NCI-H345 treated with DMSO at 0.1 percent for 48 hours (cell line): Measurements from ENCODE around the gene PGAM2.
"Not testable (repeated sequence)": the region's sequence is repeated elsewhere in the genome, so short reads cannot be mapped to it uniquely, and the experiment has no call there.

Source experiments
- DNase-seq: peaks from one replicate; lab custom pipeline; 2025; ENCODE audit not compliant: unreplicated experiment; lab: John Stamatoyannopoulos, UW

The PGAM2 gene

DNA sequence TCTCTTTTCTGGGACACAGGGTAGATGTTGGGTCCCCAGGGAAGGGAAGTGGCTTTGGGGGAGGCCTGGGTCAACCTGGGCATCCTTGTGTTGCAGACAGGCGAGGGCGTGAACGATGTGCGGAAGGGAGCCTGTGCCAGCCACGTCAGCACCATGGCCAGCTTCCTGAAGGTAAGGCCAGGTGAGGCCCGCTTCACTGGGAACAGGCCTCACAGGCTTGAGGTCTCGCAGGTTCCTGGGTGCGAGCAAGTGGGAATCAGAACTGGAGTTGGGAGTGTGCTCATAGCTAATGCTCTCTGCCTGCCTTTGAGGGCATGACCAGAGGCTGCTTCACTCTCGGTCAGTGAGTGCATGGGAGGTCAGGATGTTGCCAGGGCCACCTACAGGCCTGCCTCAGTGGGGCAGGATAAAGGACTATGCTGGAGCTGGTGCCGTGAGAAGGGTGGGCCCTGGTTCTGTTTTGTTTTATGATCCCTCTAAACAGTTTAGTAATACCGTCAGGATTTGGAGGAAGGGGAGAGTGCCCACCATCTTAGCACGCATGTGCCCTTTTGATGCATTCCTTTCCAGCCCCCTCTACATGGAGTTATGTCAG lies 12.5 kb downstream of the PGAM2 start:
- DNase-seq: no peak

DNA sequence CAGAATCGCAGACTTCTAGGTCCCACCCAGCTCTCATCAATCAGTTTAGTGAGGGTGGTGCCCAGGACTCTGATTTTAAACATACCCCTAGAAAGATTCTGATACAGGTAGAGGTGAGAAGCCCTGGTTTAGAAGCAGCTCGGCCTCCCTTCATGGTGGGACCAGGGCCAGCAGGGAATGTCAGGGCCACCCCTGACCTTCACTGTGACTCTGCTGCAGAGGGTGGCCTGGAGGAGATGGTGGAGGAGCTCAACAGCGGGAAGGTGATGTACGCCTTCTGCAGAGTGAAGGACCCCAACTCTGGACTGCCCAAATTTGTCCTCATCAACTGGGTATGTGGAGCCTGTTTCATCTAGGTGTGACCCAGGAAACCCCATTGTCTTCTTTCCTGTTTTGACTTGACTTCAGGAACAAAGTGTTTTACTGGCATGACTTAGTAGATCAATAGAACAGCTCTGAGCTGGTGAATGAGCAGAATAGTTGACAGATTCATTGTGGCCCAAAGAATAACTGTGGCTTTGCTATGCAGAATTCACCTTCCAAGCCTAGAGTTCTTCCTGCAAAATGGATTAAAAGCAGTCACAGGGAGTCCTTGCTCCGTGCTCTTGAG lies 13.7 kb downstream of the PGAM2 start:
- no peak for DNase-seq

DNA sequence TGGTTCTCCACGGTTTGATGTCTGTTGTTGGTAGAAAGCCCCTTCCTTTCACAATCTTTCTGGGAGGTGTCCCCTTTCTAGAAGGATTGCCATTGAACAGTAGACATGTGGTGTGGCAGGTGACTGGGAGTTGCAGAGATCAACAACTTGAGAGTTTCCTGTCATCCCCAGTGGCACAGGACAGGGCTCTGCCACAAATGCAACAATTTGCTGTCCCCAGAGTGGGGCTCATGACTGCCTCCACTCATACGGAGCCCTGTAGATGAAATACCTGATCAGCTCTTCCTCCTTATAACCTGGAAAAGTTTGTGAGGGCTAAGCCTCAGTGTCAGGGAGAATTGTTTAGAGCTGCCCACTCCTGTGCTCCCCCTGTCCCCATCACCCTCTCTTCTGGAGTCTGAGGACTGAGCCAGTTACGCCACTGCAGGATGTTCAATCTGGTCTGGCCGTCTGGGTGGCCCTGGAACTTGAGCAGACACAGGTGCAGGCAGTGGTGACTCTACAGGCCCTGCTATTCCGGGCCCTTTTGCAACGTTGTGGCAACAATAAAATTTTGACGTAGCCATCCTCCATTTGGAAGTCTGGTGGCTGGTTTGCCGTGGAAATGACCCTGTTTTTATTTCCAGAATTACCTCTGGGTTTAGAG lies 14.3 kb downstream of the PGAM2 start:
- no peak for DNase-seq

DNA sequence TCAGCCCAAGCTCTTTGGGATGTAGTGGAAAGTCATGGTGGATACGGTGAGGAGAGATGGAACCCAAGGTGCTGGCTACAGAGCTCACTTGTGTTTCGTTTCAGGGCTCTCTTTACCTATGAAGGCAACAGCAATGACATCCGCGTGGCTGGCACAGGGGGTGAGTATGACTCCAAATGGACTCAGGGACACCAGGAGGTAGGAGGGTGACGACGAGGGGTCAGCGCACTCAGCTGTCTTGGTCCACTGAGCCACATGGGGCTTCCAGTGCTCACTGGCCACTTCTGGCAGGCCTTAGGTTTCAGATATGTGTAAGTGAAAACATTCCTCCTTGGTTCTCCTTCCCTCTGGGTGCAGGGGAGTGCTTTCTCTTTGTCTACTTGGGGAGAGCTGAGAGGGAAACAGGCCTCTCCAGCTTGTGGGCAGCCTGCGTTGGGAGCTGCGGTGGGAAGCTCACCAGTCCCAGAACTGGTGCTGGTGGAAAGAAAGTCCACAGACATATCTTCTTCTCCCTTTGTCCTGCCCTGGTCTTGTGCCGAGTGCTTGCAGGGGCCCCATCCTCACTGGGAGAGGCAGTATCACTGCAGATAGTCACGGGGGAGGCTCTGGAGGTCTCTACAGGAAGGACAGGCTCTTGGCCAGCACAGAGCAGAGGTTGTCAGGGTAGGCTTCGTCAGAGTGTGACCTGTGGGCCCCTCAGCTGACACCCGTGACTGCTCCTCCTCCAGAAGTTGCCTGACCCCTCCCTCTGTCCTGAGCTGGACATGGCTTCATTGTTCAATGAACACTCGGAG lies 15.0 kb downstream of the PGAM2 start:
- no peak for DNase-seq

DNA sequence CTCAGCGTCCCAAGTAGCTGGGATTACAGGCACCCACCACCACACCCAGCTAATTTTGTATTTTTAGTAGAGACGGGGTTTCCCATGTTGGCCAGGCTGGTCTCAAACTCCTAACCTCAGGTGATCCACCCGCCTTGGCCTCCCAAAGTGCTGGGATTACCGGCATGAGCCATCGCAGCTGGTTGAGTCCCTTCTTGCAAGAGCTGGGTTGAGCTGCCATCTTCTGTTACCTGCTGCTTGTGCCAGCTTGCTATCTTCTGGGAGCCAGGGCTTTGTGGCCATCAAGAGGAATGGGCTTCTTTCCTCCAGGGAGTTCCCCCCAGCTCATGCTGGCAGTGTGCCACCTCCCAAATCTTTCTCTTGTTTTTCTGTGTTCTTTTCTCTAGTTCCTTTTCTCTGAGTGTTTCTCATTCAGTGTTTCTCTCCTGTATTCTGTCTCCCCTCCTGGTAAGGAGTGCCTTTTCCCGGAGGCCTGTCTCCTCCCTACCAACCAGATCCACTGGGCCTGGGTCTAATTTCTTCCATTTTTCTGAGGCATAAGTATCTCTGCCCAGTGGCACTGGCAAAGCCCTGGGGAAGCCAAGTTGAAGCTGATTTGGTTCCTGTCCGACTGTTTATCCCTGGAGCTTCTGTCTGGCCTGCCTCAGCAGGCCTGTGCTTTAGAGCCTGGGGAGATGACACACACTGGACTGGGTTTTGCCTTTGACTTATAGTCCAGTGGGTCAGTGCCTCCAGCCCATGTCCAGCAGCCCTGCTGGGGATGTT lies 17.2 kb downstream of the PGAM2 start:
- DNase-seq: no peak

DNA sequence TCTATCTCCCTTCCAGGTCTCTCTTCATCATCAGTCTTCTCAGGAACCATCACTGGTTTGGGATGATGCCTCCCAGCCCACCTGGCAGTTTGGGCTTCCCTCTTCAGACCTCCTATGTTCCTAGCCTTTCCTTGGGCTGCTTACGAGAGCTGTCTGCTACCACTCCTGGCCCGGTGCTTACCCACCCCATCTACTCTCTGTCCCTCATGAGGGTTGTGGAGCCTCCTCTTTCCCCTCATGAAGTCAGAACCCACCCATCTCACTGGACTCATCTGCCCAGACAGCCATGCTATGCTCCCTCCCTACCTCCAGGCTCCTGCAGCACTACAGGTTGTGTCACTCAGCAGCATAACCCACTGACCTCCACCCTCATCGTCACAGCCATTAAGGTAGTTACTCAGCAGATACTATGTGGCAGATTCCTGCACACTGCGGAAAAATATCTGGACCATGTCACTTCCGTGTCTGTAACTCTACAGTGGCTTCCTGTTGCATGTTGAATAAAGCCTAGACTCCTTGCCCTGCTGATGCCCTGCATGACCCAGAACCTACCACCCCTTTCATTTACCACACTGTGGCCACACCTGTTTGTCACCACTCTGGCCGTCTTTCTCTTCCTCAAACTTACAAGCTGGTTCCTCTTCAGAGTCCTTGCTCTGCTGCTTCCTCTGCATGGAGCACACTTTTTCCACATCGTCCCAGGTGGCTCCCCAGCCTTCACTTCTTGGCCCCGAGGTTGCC lies 18.9 kb downstream of the PGAM2 start:
- no peak for DNase-seq

DNA sequence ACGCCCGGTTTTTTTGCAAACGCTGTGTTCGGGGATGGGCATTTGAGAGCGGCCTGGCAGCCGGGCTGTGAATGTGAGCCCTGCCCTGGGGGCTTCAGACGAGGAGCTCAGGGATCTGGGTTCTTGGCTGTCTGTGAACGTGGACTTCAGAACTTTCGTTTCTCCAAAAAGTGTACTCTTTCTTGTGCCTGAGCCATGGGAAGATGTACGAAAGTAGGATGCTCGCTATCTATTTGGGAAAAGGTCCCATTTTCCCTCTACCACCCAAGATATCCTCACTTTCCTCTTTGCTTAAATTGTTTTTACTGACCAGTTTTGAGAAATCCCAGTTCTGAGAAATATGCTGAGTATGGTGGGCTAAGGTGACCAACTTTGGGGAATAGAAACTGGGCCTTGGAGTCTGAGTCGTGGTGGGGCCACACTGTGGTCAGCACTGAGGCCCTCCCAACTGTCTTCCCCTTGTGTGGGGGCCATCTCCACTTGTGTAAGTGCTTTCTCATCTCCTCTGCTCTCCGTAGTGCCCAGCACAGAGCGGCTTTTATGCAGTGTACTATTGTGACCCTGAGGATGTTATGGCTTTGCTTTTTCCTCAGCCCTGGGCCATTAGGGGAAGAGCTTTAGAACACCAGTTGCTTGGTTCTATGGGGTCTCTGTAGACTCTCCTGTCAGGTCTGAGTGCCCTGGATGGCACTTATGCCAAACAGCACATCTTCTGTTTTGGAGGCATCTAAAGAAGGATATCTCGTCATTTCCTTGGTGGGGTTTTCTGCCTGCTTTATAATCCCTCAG lies 19.9 kb downstream of the PGAM2 start:
- no peak for DNase-seq

DNA sequence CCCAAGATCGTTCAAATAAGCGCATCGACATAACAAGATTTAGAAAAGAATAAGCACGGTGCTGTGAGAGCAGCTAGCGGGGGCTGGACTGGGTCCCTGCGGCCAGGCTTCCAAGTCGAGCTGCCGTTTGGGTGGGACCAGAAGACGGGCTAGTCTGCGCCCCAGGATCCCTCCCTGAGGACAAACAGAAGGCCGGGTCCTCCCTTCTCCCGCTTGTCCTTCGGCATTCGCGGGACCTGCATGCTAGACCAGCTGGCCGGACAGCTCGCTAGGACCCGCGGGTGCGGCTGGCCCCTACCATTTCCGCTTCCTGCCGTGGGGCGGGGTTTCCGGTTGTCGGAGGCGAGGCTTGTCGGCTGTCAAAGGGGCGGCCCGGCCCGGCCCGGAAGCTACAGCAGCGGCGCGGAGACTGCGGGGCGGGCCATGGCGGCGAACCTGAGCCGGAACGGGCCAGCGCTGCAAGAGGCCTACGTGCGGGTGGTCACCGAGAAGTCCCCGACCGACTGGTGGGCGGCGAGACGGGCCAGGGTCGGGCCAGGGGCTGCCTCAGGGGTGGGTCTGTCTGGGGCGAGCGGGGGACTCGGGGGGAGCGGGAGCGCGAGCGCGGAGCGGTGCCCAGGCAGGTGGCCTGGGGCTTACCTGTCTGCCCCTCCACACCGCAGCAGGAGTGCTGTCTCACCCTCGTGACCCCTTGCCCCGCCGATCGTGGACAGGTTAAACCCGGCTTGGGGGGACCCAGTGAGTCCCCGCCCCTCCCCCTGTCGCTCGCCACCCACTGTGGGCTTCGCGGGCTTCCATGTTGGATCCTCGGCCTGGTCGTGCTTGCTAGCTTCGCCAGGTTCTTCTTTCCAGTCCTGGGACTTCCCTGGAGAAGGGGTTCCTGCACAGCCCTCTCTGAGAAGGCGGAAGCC lies 20.8 kb downstream of the PGAM2 start, which contains the start of gene DBNL:
Gene DBNL (plus strand): TSS at position 388 of the 911 bp plus-strand sequence. CDS start 36 bp downstream, at position 424.
- peak; percentile 88 for DNase-seq

DNA sequence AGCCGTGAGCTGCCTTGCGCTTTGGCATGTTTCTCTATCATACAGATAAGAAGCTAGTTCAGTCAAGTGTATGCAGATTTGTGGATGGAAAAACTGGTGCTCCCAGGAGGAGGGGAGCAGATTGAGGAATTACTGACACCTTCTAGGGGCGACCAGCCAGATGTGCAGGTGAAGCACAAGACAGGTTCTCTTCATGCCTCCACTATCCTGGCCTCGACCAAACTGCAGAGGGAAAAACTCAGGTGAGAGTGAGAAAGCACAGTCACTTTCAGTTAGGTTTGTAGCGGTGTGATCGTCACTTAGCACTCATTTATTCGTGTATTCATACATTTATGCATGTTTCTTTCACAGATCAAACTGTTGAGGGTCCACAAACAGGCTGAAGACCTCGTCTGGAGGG lies 21.5 kb downstream of the PGAM2 start:
- no peak for DNase-seq

DNA sequence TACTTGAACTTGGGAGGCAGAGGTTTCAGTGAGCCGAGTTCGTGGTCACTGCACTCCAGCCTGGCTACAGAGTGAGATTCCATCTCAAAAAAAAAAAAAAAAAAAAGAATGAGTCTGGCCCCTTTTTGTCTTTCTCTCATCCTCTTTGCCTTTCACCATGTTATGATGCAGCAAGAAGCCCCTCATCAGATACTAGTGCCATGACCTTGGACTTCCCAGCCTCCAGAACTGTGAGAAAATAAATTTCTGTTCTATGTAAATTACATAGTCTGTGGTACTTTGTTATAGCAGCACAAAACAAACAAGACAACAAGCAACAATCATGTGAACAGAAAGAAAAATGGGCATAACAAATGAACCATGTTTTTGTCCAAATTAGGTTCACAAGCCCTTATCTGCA lies 23.1 kb downstream of the PGAM2 start:
- DNase-seq: no peak

DNA sequence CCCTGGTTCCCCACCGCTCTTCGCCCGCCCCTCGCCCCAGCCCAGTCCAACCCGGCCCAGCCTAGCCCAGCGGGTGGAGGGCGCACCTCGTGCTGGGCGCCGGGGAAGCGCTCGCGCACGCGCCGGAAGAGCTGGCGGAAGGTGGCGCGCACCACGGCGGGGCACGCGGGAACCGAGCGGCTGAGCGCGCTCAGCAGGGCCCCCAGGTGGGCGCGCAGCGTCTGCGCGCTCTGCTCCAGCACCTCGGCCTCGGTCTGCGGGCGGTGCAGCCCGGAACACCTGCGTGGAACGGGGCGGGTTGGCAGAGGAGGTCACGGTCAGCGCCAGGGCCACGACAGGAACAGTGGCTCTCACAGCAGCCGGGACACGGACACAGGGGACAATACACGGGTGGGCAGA lies 24.9 kb downstream of the PGAM2 start:
- DNase-seq: not testable (repeated sequence)

DNA sequence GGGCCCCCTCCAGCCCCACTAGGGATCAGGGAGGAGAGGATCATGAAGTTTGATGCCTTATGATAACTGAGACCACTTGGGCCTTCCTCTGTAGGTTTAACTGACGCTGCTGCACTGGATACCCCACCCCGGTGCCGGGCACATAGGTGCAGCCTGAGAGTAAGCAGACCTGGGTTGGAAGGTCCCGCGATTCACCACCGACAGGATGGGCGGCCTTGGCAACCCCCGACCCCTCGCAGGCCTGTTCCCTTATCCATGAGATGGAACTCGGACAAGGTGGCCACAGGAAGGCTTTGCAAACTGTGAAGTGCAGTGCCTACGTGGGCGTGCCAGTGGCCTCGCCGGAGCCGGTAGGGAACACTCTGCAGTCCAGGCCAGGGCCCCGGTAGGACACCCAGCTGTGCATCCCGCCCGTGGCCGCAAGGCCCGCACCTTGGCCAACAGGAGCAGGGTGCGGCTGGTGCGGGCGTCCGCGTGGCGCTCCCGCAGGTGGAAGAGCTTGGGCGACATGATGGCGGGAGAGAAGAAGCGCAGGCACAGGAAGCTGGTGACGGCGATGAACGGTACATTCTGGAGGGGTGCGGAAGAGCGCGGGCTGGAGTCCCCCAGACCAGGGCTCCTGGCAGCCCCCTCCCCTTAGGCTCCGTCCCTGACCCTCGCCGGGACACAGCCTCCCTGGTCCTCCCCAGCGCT lies 25.4 kb downstream of the PGAM2 start:
- not testable (repeated sequence) for DNase-seq

DNA sequence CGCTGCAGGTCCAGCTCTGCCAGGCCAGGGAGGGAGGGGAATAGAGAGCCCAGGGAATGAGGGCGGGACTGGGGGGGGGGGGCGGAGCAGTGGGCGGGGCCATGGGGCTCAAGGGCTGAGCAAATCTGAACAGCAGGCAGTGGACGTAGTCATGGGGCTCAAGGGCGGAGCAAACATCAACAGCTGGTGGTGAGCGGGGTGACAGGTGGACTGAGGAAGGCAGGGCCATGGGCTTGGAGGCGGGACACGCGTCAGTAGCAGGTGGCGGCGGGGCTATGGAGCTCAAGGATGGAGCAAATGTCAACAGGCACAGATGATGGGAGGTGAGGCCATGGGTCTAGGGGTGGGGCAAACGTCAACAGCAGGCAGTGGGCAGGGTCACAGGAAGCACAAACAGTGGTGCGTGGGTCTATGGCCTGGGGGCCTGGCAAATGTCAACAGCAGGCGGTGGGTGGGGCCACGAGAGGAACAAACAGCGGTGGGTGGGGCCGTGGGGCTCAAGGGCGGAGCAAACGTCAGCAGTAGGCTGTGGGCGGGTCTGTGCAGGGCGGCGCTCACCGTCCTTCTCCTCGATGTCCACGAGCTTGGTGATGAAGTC lies 26.3 kb downstream of the PGAM2 start:
- peak; percentile 85 for DNase-seq

DNA sequence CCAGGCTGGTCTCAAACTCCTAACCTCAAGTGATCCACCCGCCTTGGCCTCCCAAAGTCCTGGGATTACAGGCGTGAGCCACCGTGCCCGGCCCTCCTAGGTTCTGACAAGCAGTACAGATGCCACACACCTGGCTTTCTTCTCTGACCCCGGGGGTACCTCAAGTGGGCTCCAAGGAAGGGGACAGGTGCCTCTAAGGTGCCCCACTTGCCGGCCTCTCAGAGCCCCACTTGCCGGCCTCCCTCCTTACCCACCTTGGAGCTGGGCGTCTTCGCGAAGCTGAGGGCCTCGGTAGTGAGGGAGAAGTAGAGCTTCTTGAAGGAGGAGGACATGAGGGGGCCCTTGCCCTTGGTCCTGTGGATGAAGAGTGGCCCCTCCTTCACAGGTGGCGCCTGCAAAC lies 26.8 kb downstream of the PGAM2 start:
- not testable (repeated sequence) for DNase-seq

DNA sequence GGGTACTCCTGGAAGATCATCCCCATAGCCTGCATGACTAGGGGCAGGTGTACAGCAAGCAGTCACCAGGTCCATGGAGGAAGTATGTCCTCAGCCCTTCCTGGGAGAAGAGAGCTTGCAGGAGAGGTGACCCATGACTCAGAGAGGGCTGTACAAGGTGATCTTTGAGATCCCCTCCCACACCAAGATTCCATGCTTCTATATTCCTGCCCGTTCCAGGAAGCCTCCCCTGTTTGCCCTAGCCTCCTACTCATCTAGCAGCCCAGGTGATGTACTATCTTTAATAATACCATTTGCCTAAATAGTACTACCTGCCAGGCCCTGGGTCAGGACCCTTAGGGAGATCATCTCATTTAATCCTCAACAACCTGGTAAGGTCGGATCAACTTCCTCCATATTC lies 27.4 kb downstream of the PGAM2 start:
- DNase-seq: not testable (repeated sequence)

DNA sequence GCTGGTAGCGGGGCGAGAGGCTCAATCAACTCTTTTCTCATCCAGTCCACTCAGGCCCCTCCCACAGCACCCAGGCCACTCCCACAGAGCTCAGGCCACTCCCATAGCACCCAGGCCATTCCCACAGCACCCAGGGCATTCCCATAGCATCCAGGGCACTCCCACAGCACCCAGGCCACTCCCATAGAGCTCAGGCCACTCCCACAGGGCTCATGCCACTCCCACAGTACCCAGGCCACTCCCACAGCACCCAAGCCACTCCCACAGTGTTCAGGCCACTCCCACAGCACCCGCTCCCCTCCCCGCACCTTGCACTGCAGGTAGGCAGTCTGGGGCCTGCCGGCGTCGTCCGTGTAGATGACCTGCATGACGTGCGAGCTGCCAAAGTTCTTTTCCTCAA lies 29.0 kb downstream of the PGAM2 start:
- DNase-seq: not testable (repeated sequence)
